AG09319 (cell line): ENCODE data around the gene MON2.

Experiments
- DNase-seq: peaks from one replicate; pipeline ENCODE4 v3.0.0-alpha.2; 2010; ENCODE audit warnings: low read depth; ENCODE audit errors: extremely low read depth
- CTCF ChIP-seq: IDR thresholded peaks from 2 replicates; pipeline ENCODE4 v1.5.1; 2011; ENCODE audit warnings: low read depth, mild to moderate bottlenecking, inconsistent platforms, low read length, moderate library complexity

Gene MON2

DNA sequence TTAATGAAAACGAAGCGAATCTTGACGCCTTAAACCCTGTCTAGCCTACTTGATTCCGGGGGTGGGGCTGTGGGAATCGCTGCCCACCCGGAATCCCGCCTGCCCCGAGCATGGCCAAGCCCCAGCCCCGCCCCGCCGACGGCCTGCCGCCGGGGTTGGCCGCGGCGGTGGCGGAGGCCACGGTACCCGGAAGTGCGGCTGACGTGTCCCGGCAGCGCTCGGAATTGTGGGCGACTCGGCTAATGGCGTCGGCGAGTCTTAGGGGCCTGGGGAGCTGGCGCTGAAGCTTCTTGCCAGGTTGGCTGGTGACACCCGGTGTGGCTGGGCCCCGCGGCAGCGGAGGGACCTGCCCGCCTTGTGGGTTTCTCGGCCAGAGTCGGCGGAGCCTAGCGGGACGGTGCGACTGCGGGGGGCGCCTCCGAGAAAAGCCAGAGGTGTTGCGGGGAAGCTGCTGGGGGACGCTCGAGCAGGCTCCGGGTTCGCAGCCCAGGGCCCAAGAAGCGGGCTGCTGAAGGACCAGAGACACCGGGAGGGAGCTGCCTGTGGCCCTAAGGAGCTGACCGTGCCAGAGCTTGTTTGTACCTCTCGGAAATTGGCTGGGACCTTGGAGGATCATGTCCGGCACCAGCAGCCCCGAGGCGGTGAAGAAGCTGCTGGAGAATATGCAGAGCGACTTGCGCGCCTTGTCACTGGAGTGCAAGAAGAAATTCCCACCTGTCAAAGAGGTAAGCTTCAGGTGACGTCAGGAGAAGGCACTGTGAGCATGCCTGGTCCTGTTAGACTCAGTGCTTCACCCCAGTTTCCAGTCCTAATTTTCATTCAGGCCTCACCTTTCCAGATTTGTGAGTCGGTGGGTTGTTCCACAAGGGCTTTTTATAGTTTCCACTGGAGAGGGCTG, at the start of gene MON2:
Gene MON2 (plus strand): TSS at position 233 of the 898 bp plus-strand sequence. CDS start 382 bp downstream, at position 615.
- no peak; the same call in 1 of the 2 replicates for TF ChIP-seq CTCF
- DNase-seq, result peak; percentile 49

- DNase-seq, result no peak
- TF ChIP-seq CTCF, result no peak
These were observed 40.5 kb upstream of the MON2 start for GRCh38 chr12:62426089-62426488.

DNA sequence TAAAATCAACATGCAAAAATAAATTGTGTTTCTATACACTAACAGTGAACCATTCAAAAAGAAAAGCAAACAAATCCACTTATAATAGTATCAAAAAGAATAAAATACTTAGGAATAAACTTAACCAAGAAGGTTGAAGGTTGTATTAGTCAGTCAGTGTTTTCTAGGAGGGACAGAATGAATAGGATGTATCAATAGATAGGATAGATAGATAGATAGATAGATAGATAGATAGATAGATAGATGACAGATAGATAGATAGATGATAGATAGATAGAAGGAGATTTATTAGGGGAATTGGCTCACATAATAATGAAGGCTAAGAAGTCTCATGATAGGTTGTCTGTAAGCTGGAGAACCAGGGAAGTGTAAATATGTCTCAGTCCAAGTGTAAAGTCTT, 37.2 kb upstream of the MON2 start:
- DNase-seq, result no peak
- no peak for TF ChIP-seq CTCF

- DNase-seq, result no peak
- no peak for TF ChIP-seq CTCF
These were observed 31.9 kb upstream of the MON2 start for GRCh38 chr12:62434494-62435302.

GRCh38 chr12:62435303-62436163, 31.1 kb upstream of the MON2 start:
- DNase-seq, result peak; percentile 22

DNA sequence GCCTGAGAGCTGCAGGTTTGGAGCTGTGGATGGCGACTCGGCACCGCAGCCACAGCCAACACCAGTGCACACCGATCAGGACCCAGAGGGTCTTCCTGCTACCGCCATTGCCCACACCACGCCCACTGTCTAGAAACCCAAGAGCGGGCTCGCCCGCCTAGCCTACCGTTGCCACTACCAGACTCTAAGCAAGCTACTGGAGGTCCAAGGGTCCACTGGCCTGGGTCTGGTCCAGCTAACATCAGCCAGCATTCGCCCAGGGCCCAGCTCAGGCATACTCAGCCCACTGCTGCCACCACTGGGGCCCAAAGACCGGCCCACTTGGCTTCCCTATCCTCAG, 30.5 kb upstream of the MON2 start:
- TF ChIP-seq CTCF, result no peak
- DNase-seq, result no peak

More at GRCh38 chr12:62435303-62436163, 31.1 kb upstream of the MON2 start:
- peak; percentile 69 for TF ChIP-seq CTCF
